Measurements from ENCODE around the gene LINGO4. TPM values are rescaled to one million over a fixed set of nuclear protein-coding genes. Genes with fewer than 3 reads are reported as not detected.

The LINGO4 gene
- total and polyA plus RNA-seq, 4 donors, result 0.05 to 0.40 (median 0.12) TPM; not detected in 1

GRCh38 chr1:151846062-151846568 lies 40.9 kb upstream of the LINGO4 start:
- H3K27ac ChIP-seq (ENCODE audit: low read depth in 1 of 2, low read length in 1 of 2), result no peak overlapping the region
- H3K9me3 ChIP-seq (ENCODE audit: control insufficient read depth in 4 of 4, insufficient read depth in 3 of 4, low read length in 3 of 4), result no peaks in the 10 kb centered on the region
- ATAC-seq (ENCODE audit: insufficient read depth, low FRiP score), result no peak
- peaks cover 0 to 28% (median 14%) of the 10 kb centered on the region in 5 donors for H3K4me1 ChIP-seq (ENCODE audit: control insufficient read depth in 5 of 5, insufficient read depth in 5 of 5, low read length in 5 of 5)
- no peak overlapping the region for H3K4me3 ChIP-seq
- TF ChIP-seq, protein P1, sequence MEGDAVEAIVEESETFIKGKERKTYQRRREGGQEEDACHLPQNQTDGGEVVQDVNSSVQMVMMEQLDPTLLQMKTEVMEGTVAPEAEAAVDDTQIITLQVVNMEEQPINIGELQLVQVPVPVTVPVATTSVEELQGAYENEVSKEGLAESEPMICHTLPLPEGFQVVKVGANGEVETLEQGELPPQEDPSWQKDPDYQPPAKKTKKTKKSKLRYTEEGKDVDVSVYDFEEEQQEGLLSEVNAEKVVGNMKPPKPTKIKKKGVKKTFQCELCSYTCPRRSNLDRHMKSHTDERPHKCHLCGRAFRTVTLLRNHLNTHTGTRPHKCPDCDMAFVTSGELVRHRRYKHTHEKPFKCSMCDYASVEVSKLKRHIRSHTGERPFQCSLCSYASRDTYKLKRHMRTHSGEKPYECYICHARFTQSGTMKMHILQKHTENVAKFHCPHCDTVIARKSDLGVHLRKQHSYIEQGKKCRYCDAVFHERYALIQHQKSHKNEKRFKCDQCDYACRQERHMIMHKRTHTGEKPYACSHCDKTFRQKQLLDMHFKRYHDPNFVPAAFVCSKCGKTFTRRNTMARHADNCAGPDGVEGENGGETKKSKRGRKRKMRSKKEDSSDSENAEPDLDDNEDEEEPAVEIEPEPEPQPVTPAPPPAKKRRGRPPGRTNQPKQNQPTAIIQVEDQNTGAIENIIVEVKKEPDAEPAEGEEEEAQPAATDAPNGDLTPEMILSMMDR (IDR thresholded peaks at IDR 0.05; ENCODE audit: control extremely low read depth, extremely low read depth), result no peak
- H3K27me3 ChIP-seq (ENCODE audit: control insufficient read depth in 3 of 3, insufficient read depth in 3 of 3, low read length in 2 of 3), result peaks cover 0 to 2% (median 0%) of the 10 kb centered on the region in 3 donors
- WGBS, 2 donors, result 54 to 56% methylated on average over 6 of the region's 6 CpGs
- no peaks in the 10 kb centered on the region for H3K36me3 ChIP-seq (ENCODE audit: control insufficient read depth in 4 of 4, insufficient read depth in 4 of 4, low read length in 4 of 4)
- no peak for DNase-seq
- no peak overlapping the region for H3K9ac ChIP-seq (ENCODE audit: insufficient read depth in 1 of 2, low read length in 2 of 2)

- Histone ChIP-seq H3K4me1 (ENCODE audit: control insufficient read depth in 5 of 5, insufficient read depth in 5 of 5, low read length in 5 of 5) (peaks cover 0 to 32% (median 6%) of the 10 kb centered on the region in 5 donors), H3K27me3 (ENCODE audit: control insufficient read depth in 3 of 3, insufficient read depth in 3 of 3, low read length in 2 of 3) (peaks cover 0 to 23% (median 20%) of the 10 kb centered on the region in 3 donors), H3K4me3 (no peak overlapping the region), H3K36me3 (ENCODE audit: control insufficient read depth in 4 of 4, insufficient read depth in 4 of 4, low read length in 4 of 4) (no peaks in the 10 kb centered on the region), H3K9ac (ENCODE audit: insufficient read depth in 1 of 2, low read length in 2 of 2) (no peak overlapping the region), H3K9me3 (ENCODE audit: control insufficient read depth in 4 of 4, insufficient read depth in 3 of 4, low read length in 3 of 4) (no peaks in the 10 kb centered on the region), H3K27ac (ENCODE audit: low read depth in 1 of 2, low read length in 1 of 2) (no peak overlapping the region)
- WGBS, 2 donors, result 39 to 76% methylated on average over 2 of the region's 2 CpGs
- ATAC-seq (ENCODE audit: insufficient read depth, low FRiP score), result no peak
- DNase-seq, result no peak
- TF ChIP-seq, protein P1 (IDR thresholded peaks at IDR 0.05; ENCODE audit: control extremely low read depth, extremely low read depth), result no peak
These were observed 38.2 kb upstream of the LINGO4 start for GRCh38 chr1:151843398-151843797.

DNA sequence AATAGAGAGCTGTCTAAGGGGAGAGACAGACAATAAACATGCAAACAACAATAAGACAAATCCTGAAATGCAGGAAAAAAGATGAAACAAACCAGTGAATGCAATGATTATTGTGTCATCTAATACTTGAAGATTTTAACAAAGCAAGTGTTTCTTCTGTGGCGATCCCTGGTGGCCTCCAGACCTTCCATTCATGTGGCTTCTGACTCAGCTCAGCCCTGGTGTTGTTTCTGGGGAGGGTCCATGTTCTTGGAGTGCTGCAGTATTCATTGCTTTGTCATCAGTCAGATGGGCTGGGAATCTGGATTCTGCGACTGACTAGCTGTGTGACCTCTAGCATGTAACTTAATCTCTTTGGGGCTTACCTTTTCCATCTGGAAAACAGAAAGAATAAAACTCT lies 35.9 kb upstream of the LINGO4 start:
- peaks cover 0 to 35% (median 35%) of the 10 kb centered on the region in 3 donors for H3K27me3 ChIP-seq (ENCODE audit: control insufficient read depth in 3 of 3, insufficient read depth in 3 of 3, low read length in 2 of 3)
- DNase-seq, result no peak
- TF ChIP-seq, protein P1 (IDR thresholded peaks at IDR 0.05; ENCODE audit: control extremely low read depth, extremely low read depth), result no peak
- WGBS, 2 donors, result 96 to 97% methylated on average over 2 of the region's 2 CpGs
- no peak for ATAC-seq (ENCODE audit: insufficient read depth, low FRiP score)
- H3K4me3 ChIP-seq, result no peak overlapping the region
- H3K4me1 ChIP-seq (ENCODE audit: control insufficient read depth in 5 of 5, insufficient read depth in 5 of 5, low read length in 5 of 5), result peaks cover 0 to 20% (median 7%) of the 10 kb centered on the region in 5 donors
- no peak overlapping the region for H3K27ac ChIP-seq (ENCODE audit: low read depth in 1 of 2, low read length in 1 of 2)
- no peaks in the 10 kb centered on the region for H3K9me3 ChIP-seq (ENCODE audit: control insufficient read depth in 4 of 4, insufficient read depth in 3 of 4, low read length in 3 of 4)
- H3K9ac ChIP-seq (ENCODE audit: insufficient read depth in 1 of 2, low read length in 2 of 2), result no peak overlapping the region
- no peaks in the 10 kb centered on the region for H3K36me3 ChIP-seq (ENCODE audit: control insufficient read depth in 4 of 4, insufficient read depth in 4 of 4, low read length in 4 of 4)

DNA sequence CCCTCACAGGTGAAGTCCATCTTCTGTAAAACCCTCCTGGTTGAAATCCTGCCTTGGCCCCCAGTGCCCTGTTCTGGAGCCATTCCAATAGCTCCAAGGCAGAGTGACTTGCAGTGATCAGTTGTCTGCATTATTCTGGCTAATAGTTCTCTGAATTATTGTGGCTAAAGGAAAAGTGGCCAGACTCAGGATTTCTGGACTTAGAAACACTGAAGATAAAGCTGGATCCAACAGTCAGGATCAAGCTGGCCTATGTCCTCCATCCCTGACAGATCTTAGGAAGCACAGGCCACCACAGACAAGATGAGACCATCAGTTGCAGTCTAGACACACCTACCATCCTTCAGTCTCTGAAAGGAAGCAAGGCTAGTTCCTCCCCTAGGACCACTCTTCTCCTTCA lies 35.2 kb upstream of the LINGO4 start:
- H3K27me3 ChIP-seq (ENCODE audit: control insufficient read depth in 3 of 3, insufficient read depth in 3 of 3, low read length in 2 of 3), result peaks cover 0 to 38% (median 35%) of the 10 kb centered on the region in 3 donors
- H3K4me3 ChIP-seq, result no peak overlapping the region
- no peaks in the 10 kb centered on the region for H3K9me3 ChIP-seq (ENCODE audit: control insufficient read depth in 4 of 4, insufficient read depth in 3 of 4, low read length in 3 of 4)
- H3K27ac ChIP-seq (ENCODE audit: low read depth in 1 of 2, low read length in 1 of 2), result peak overlapping the region in 1 of 2 donors; percentile 49
- DNase-seq (no peak), ATAC-seq (ENCODE audit: insufficient read depth, low FRiP score) (no peak)
- H3K4me1 ChIP-seq (ENCODE audit: control insufficient read depth in 5 of 5, insufficient read depth in 5 of 5, low read length in 5 of 5), result peaks cover 0 to 20% (median 7%) of the 10 kb centered on the region in 5 donors
- H3K36me3 ChIP-seq (ENCODE audit: control insufficient read depth in 4 of 4, insufficient read depth in 4 of 4, low read length in 4 of 4), result no peaks in the 10 kb centered on the region
- TF ChIP-seq, protein P1 (IDR thresholded peaks at IDR 0.05; ENCODE audit: control extremely low read depth, extremely low read depth), result no peak
- peak overlapping the region in 1 of 2 donors; percentile 39 for H3K9ac ChIP-seq (ENCODE audit: insufficient read depth in 1 of 2, low read length in 2 of 2)

Data from lung (tissue), 12 donors.